HUDEP-2 (cell line): Measurements from ENCODE around the gene IL15RA.
"Not testable (repeated sequence)": the region's sequence is repeated elsewhere in the genome, so short reads cannot be mapped to it uniquely, and the experiment has no call there.

Source experiments
- DNase-seq, 76 experiments: peaks; one replicate each; lab custom pipeline; 2025; ENCODE audit not compliant: unreplicated experiment in 76 of 76; lab: John Stamatoyannopoulos, UW

The IL15RA gene

DNA sequence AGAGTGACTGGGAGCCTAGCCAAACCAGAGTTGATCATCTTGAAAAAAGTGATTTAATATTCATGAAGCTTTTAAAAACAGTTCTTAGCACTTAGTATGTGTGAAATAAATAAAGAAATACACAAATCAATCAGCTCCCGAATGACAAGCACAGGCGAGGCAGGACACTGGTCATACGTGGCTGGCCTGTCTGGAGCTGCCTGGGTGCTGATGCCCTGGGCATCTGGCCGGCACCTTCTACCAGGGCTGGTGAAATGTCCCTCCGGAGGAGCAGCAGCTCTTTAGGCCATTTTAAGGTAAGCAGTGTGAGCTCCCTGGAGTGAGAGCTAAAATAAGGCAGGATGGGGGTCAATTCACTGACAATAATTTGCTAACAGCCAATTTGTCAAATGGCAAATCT lies 23.7 kb downstream of the IL15RA start:
- no peak for DNase-seq

- no peak for DNase-seq
These were observed 24.5 kb downstream of the IL15RA start for GRCh38 chr10:5952731-5953385.

DNA sequence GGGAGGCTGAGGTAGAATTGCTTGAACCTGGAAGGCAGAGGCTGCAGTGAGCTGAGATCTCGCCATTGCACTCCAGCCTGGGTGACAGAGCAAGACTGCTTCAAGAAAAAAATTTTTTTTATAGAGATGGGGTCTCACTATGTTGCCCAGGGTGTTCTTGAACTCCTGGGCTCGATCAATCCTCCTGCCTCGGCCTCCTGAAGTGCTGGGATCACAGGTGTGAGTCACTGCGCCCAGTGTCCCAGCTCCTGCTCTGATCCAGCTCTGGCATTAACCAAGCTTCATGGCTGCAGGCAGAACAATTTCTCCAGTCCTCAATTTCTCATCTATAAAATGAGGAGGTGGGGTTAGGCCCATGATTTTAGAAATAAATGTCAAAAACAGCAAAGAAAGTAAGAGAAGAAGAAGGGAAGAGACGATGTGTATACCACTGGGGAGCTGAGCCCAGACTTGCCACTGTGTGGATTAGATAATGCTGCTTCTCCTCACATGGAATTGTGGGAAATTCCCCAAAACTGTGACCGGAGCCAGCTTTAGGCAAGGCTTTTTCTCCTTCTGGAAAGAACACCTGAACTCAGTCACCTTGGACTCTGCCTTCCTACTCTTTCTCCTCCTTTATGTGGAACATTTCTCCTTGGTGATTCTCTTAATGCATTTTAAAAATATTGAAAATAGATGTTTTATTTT lies 25.5 kb downstream of the IL15RA start:
- DNase-seq: no peak

GRCh38 chr10:5951167-5951711 lies 26.1 kb downstream of the IL15RA start:
- DNase-seq: peak in 7 of 76 experiments; percentile 7 to 39 (median 20)

DNA sequence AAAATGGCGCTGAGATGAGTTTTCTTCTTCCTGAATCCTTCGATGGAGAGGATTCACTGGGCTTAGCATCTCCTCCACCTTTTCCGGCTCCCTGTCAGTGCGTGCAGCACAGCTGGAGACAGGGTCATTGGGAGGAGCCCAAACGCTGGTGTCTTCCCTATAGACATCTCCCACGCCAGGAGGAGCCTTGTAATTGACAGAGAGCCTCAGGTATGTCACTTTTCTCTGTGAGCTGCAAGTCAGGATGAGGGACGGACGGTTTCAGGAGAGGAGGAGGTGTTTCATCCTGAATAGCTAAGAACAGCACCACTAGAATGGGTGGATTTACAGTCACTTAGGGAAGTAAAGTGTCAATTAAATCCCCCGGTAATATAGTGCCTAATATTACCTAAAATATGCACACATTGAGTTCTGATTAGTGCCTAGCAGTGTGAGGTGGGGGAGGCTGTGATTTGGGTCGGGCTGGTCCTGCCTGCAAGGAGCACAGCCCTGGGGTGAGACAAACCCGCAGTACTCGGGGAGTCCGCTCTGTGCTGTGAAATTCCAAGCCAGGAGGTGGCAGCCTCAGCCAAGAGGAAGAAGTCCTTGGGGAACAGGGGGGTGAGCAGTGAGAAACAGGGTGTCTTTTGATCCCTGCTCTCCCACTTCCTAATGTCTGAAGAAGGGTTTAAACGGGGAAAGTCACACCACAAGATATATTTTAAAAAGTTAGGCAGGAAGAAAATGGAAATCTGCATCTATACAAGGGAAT lies 28.2 kb downstream of the IL15RA start:
- DNase-seq: peak in 53 of 76 experiments; percentile 2 to 61 (median 29)

- no peak for DNase-seq
These were observed 29.1 kb downstream of the IL15RA start for GRCh38 chr10:5948208-5948585.

DNA sequence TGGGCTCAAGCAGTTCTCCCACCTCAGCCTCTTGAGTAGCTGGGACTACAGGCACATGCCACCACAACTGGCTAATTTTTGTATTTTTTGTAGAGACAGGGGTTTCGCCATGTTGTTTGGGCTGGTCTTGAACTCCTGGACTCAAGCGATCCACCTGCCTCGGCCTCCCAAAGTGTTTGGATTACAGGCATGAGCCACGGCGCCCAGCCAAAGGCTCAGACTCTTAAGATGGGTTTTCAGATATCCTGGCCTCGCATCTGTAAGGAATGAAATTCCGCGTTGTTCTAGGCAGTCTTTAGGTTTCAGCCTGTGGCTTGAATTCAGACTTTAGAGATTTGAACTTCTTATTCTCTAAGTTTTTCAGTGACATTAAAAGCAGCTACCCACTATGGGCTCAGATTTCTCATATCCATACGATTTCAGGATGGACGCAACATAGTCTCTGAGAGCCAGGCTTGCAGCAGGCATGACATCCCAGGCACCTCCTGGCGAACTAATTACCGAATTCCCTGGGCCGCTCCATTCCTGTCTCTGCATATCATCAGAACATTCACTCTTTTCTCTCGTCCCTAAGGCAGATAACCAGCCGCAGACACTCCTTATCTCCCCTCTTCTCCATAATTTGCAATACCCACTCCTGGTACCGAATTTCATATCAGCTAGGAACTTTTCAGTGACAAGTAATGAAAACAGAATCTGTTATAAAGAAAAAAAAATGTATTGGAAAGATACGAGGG lies 29.7 kb downstream of the IL15RA start:
- no peak for DNase-seq

DNA sequence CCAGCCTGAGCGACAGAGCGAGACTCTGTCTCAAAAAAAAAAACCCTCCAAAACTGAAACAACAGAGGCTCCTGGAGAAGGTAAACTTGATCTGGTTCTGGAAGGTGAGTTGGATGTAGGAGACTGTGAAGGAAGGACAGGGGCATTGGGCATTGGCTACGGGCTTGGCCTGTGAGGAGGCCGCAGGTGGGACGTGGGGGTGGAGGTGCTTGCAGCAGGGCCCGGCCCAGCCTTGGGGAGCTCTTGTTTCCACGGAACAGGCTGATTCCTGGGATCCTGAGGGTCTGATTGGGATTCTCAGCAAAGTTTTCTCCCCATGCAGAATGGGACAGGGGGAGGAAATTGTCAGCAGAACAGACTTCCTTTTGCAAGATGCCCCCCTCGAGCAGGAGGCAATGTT lies 30.6 kb downstream of the IL15RA start:
- no peak for DNase-seq

DNA sequence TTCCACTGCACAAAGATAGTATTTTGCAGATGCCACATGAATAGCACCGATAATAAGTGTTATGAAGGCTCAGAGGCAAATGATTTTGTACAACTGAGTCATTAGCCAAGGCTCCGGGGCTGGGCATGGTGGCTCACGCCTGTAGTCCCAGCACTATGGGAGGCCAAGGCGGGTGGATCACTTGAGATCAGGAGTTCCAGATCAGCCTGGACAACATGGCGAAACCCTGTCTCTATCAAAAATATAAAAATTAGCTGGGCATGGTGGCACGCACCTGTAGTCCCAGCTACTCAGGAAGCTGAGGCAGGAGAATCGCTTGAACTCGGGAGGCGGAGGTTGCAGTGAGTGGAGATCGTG lies 30.9 kb downstream of the IL15RA start:
- DNase-seq: not testable (repeated sequence)

- peak in 2 of 76 experiments; percentile 7 to 20 for DNase-seq
These were observed 31.6 kb downstream of the IL15RA start for GRCh38 chr10:5945561-5946418.

- DNase-seq: no peak
These were observed 32.2 kb downstream of the IL15RA start for GRCh38 chr10:5945190-5945509.

- no peak for DNase-seq
These were observed 32.8 kb downstream of the IL15RA start for GRCh38 chr10:5944389-5945189.

DNA sequence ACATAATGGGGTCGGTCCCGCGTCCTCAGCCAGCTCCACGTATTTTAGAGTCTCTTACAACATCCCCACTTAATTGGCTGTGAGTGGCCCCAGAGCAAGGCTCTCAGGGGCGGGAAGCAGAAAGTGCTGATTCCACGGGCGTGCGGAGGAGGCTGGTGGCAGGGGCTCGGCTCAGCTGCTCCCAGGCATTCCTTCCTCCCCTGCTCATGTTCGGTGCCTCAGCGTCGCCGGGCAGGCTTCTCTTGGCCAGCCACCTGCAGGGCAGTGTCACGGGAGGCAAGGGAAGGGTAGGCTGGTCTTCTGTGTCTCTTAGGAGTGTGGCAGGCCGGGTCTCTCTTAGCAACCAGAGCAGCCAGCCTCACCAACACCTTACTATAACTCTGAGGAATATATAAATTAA lies 33.8 kb downstream of the IL15RA start:
- DNase-seq: no peak

- no peak for DNase-seq
These were observed 34.9 kb downstream of the IL15RA start for GRCh38 chr10:5942474-5942873.

- DNase-seq: no peak
These were observed 35.3 kb downstream of the IL15RA start for GRCh38 chr10:5942001-5942400.

GRCh38 chr10:5941579-5941978 lies 35.8 kb downstream of the IL15RA start:
- DNase-seq: no peak

- DNase-seq: peak in 30 of 76 experiments; percentile 2 to 59 (median 30)
These were observed 36.5 kb downstream of the IL15RA start for GRCh38 chr10:5940807-5941218.

DNA sequence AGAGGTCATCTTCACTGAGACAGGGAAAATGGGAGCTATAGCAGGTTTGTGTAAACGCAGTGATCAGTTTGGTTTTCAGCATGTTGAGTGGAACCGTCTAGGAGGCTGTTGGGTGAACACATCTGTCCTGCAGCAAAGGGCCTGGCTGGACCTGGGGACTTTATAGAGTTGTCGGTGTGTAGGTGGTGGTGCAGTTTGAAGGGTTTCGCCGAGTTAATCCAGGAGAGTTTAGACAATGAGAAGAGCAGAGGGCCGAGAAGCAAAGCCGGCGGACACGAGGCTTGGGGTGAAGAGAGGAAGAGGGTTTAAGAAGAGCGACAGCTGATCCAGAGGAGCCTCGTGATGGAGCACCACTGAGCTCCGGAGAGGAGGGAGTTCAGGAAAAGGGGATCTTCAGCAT lies 39.1 kb downstream of the IL15RA start:
- DNase-seq: no peak

- DNase-seq: no peak
These were observed 40.3 kb downstream of the IL15RA start for GRCh38 chr10:5937016-5937415.
